Kidney (tissue), 14 donors: ENCODE data around the gene PDE4D. TPM values are rescaled to one million over a fixed set of nuclear protein-coding genes. Genes with fewer than 3 reads are reported as not detected.

ENCODE experiments used
- DNase-seq, 5 donors: peaks; one replicate each; pipeline ENCODE4 v3.0.0-alpha.2; 2013 to 2020
- FAIRE-seq: peaks from 2 replicates; lab custom pipeline; 2012; peaks lifted over from hg19 to GRCh38; lab: Jason Lieb, UNC
- H3K27ac ChIP-seq, 2 donors: one replicate each; pipeline ENCODE4 v1.7.0; 2013; ENCODE audit warnings: low read depth in 2 of 2, low read length in 2 of 2, inconsistent platforms in 1 of 2
- H3K27me3 ChIP-seq: one replicate; pipeline ENCODE4 v1.7.1; 2013; ENCODE audit warnings: low read length, inconsistent platforms; ENCODE audit not compliant: control insufficient read depth, insufficient read depth
- H3K36me3 ChIP-seq, 3 donors: one replicate each; pipeline versions ENCODE4 v1.7.0 to v1.7.1; 2013; ENCODE audit warnings: low read length in 3 of 3, control low read depth in 1 of 3, inconsistent platforms in 1 of 3; ENCODE audit not compliant: insufficient read depth in 3 of 3, control insufficient read depth in 2 of 3
- H3K4me1 ChIP-seq, 3 donors: one replicate each; pipeline versions ENCODE4 v1.7.0 to v1.7.1; 2013; ENCODE audit warnings: low read length in 3 of 3, inconsistent platforms in 1 of 3, low read depth in 1 of 3; ENCODE audit not compliant: control insufficient read depth in 2 of 3, insufficient read depth in 2 of 3
- H3K4me3 ChIP-seq, 3 donors: one replicate each; pipeline versions ENCODE4 v1.7.0 to v1.8.1; 2013; ENCODE audit warnings: low read length in 3 of 3, control low read depth in 1 of 3, inconsistent platforms in 1 of 3
- H3K9ac ChIP-seq, 3 donors: one replicate each; pipeline versions ENCODE4 v1.7.0 to v1.7.1; 2013; ENCODE audit warnings: low read length in 3 of 3, control low read depth in 1 of 3, inconsistent platforms in 1 of 3
- H3K9me3 ChIP-seq, 3 donors: one replicate each; pipeline versions ENCODE4 v1.7.0 to v1.7.1; 2013; ENCODE audit warnings: low read length in 3 of 3, control low read depth in 1 of 3, inconsistent platforms in 1 of 3; ENCODE audit not compliant: control insufficient read depth in 2 of 3, insufficient read depth in 1 of 3
- CTCF ChIP-seq: IDR thresholded peaks from 3 replicates; pipeline ENCODE4 v1.5.1; 2012; ENCODE audit warnings: mild to moderate bottlenecking, moderate library complexity, borderline replicate concordance; ENCODE audit not compliant: insufficient read depth; ENCODE audit errors: extremely low read depth
- intact Hi-C: fragments of 100-400 bp; cut with DNase I; formaldehyde crosslinking; loops from one replicate; pipeline ENCODE4 v1.11.1; 2022
- polyA plus RNA-seq: library from polyadenylated mRNA; stranded (reverse); fragments of 350-450 nt; fragmentation: Illumina TruSeq; extraction: RNeasy Lipid Tissue Mini Kit (QIAGEN cat#74804); gene quantifications from one replicate; pipeline ENCODE4 v1.2.3, GENCODE V29; 2014; ENCODE audit warnings: low read depth, low replicate concordance; ENCODE audit not compliant: insufficient read depth
- total RNA-seq: library from RNA; stranded (reverse); fragmentation: NEBNext Ultra II Directional; extraction: Animal tissue kit (Norgen Biotek cat#: 25700); gene quantifications from one replicate; pipeline ENCODE4 v1.2.1, GENCODE V29; 2021
- donor health status: control.
- donor health status: control.
- donor health status: control.
- donor health status: control.
- donor health status: control.
- donor health status: DM: yes; HTN: yes; CAD: no.
- donor health status: Normal renal cell carcinoma (clear cell type).

The PDE4D gene
- total and polyA plus RNA-seq, 2 donors from 2014 or later = 9.2 to 78.9 TPM

GRCh38 chr5:59142138-59142537 lies 751.4 kb downstream of the PDE4D start:
- H3K27ac ChIP-seq = no peak overlapping the region
- TF ChIP-seq CTCF = no peak
- intact Hi-C loops = no loop called here
- peaks cover 0 to 5% (median 2%) of the 10 kb centered on the region in 3 donors for H3K4me1 ChIP-seq
- DNase-seq (no peak), FAIRE-seq (no peak)
- no peaks in the 10 kb centered on the region for H3K36me3 ChIP-seq
- H3K9ac ChIP-seq = no peak overlapping the region
- no peaks in the 10 kb centered on the region for H3K27me3 ChIP-seq
- H3K9me3 ChIP-seq = no peaks in the 10 kb centered on the region
- no peak overlapping the region for H3K4me3 ChIP-seq

GRCh38 chr5:59140133-59140532 lies 753.4 kb downstream of the PDE4D start:
- TF ChIP-seq CTCF = no peak
- peaks cover 0 to 5% (median 2%) of the 10 kb centered on the region in 3 donors for H3K4me1 ChIP-seq
- H3K9ac ChIP-seq = no peak overlapping the region
- no peak overlapping the region for H3K27ac ChIP-seq
- intact Hi-C loops = no loop called here
- no peaks in the 10 kb centered on the region for H3K9me3 ChIP-seq
- no peak for FAIRE-seq
- DNase-seq = no peak
- no peaks in the 10 kb centered on the region for H3K27me3 ChIP-seq
- H3K36me3 ChIP-seq = no peaks in the 10 kb centered on the region
- no peak overlapping the region for H3K4me3 ChIP-seq

- peaks cover 0 to 5% (median 2%) of the 10 kb centered on the region in 3 donors for H3K4me1 ChIP-seq
- H3K36me3 ChIP-seq = no peaks in the 10 kb centered on the region
- H3K9me3 ChIP-seq = no peaks in the 10 kb centered on the region
- no peak overlapping the region for H3K4me3 ChIP-seq
- DNase-seq (no peak), FAIRE-seq (no peak)
- H3K27ac ChIP-seq = no peak overlapping the region
- no peaks in the 10 kb centered on the region for H3K27me3 ChIP-seq
- no peak for TF ChIP-seq CTCF
- no peak overlapping the region for H3K9ac ChIP-seq
- intact Hi-C loops = no loop called here
These were observed 753.8 kb downstream of the PDE4D start for GRCh38 chr5:59139695-59140094.

GRCh38 chr5:59138509-59138908 lies 755.0 kb downstream of the PDE4D start:
- Histone ChIP-seq H3K4me1 (no peaks in the 10 kb centered on the region), H3K36me3 (no peaks in the 10 kb centered on the region), H3K4me3 (no peak overlapping the region), H3K9ac (no peak overlapping the region), H3K27ac (no peak overlapping the region), H3K27me3 (no peaks in the 10 kb centered on the region), H3K9me3 (no peaks in the 10 kb centered on the region)
- DNase-seq (no peak), FAIRE-seq (no peak)
- intact Hi-C loops = no loop called here
- TF ChIP-seq CTCF = no peak
